ENCODE measurements around the gene SPTBN4. TPM values are rescaled to one million over a fixed set of nuclear protein-coding genes. Genes with fewer than 3 reads are reported as not detected.
"Not testable (repeated sequence)": the region's sequence is repeated elsewhere in the genome, so short reads cannot be mapped to it uniquely, and the experiment has no call there.

SPTBN4 gene
- total RNA-seq, 1 donor from 2014 or later: 0.20 TPM

- no peak for ATAC-seq
Measured at GRCh38 chr19:40442328-40443130, 24.3 kb upstream of the SPTBN4 start.

- ATAC-seq: peak; percentile 87
Measured at GRCh38 chr19:40443131-40443999, 23.4 kb upstream of the SPTBN4 start.

GRCh38 chr19:40444000-40444824 is 22.6 kb upstream of the SPTBN4 start, which contains the start of gene SERTAD3:
SERTAD3 (minus strand) TSS chr19:40444335; CDS start chr19:40442080, 2,255 bp downstream.
- peak; percentile 83 for ATAC-seq

- ATAC-seq: no peak
Measured at GRCh38 chr19:40444825-40445312, 21.9 kb upstream of the SPTBN4 start.

GRCh38 chr19:40445780-40446262 is 21.0 kb upstream of the SPTBN4 start:
- no peak for ATAC-seq

- ATAC-seq: no peak
Measured at GRCh38 chr19:40446263-40446784, 20.5 kb upstream of the SPTBN4 start.

- no peak for ATAC-seq
Measured at GRCh38 chr19:40449506-40449905, 17.3 kb upstream of the SPTBN4 start.

- ATAC-seq: no peak
Measured at GRCh38 chr19:40450664-40451063, 16.1 kb upstream of the SPTBN4 start.

- no peak for ATAC-seq
Measured at GRCh38 chr19:40452016-40452415, 14.8 kb upstream of the SPTBN4 start.

- peak; percentile 20 for ATAC-seq
Measured at GRCh38 chr19:40453151-40453735, 13.6 kb upstream of the SPTBN4 start.

GRCh38 chr19:40453943-40454342 is 12.9 kb upstream of the SPTBN4 start:
- ATAC-seq: peak; percentile 32

- ATAC-seq: no peak
Measured at GRCh38 chr19:40457048-40457447, 9.8 kb upstream of the SPTBN4 start.

GRCh38 chr19:40457953-40458596 is 8.7 kb upstream of the SPTBN4 start:
- ATAC-seq: peak; percentile 4

- ATAC-seq: no peak
Measured at GRCh38 chr19:40458597-40458974, 8.2 kb upstream of the SPTBN4 start.

- ATAC-seq: no peak
Measured at GRCh38 chr19:40460185-40460584, 6.6 kb upstream of the SPTBN4 start.

GRCh38 chr19:40461669-40462221 is 5.1 kb upstream of the SPTBN4 start:
- no peak for ATAC-seq

GRCh38 chr19:40463587-40464037 is 3.2 kb upstream of the SPTBN4 start:
- not testable (repeated sequence) for ATAC-seq

- peak; percentile 45 for ATAC-seq
Measured at GRCh38 chr19:40464059-40465024, 2.5 kb upstream of the SPTBN4 start.

GRCh38 chr19:40465025-40465556 is 1.7 kb upstream of the SPTBN4 start:
- peak; percentile 1 for ATAC-seq

All from esophagus mucosa (tissue), 1 donor.